K562 (cell line): ENCODE results near the gene IL17RC. TPM values are rescaled to one million over a fixed set of nuclear protein-coding genes. Genes with fewer than 3 reads are reported as not detected.

Experiments used
- CBX3 ChIP-seq, 2 experiments: IDR thresholded peaks; 1 replicate in 1 of 2; 2 replicates in 1 of 2; pipeline ENCODE4 v1.6.1; 2012; ENCODE audit warnings: inconsistent platforms in 2 of 2, low read length in 2 of 2, borderline replicate concordance in 1 of 2, control low read depth in 1 of 2
- CHCHD3 ChIP-seq: fragments of 250-450 bp; sonication (Bioruptor Pico); IDR thresholded peaks from 2 replicates; pipeline ENCODE4 v2.1.2; 2022; ENCODE audit warnings: mild to moderate bottlenecking
- CXXC5 ChIP-seq: fragments of 250-450 bp; sonication (Bioruptor Pico); IDR thresholded peaks from 2 replicates; pipeline ENCODE4 v1.8.0; 2022; ENCODE audit warnings: inconsistent platforms, mild to moderate bottlenecking, moderate library complexity
- KHSRP ChIP-seq: fragments of 450-650 bp; IDR thresholded peaks from 2 replicates; pipeline ENCODE4 v1.6.1; 2017
- MTA1 ChIP-seq: fragments of 450-650 bp; IDR thresholded peaks from 2 replicates; pipeline ENCODE4 v1.6.1; 2017; ENCODE audit warnings: borderline replicate concordance
- MYC ChIP-seq, 2 experiments: fragments of 250-450 bp in 1 of 2; sonication (Bioruptor Pico) in 1 of 2; IDR thresholded peaks; 2 replicates each; pipeline versions ENCODE4 v1.5.1 to v1.6.1; 2012 to 2021; ENCODE audit warnings: low read depth in 2 of 2, borderline replicate concordance in 1 of 2, improper control_type of control experiment in 1 of 2, low read length in 1 of 2, mild to moderate bottlenecking in 1 of 2, moderate library complexity in 1 of 2
- PTBP1 ChIP-seq: fragments of 200-400 bp; formaldehyde crosslinking; IDR thresholded peaks from 2 replicates; pipeline ENCODE4 v1.6.1; 2017; ENCODE audit warnings: low read depth, low read length
- RAD51 ChIP-seq: fragments of 450-650 bp; IDR thresholded peaks from 2 replicates; pipeline ENCODE4 v1.7.1; 2016; ENCODE audit warnings: low read depth, mild to moderate bottlenecking, borderline replicate concordance
- RFX5 ChIP-seq: IDR thresholded peaks from 2 replicates; pipeline ENCODE4 v1.6.1; 2011; ENCODE audit warnings: low read depth, mild to moderate bottlenecking, improper control_type of control experiment, low read length
- SMARCA4 ChIP-seq: fragments of 450-650 bp; IDR thresholded peaks from 2 replicates; pipeline ENCODE4 v1.6.1; 2016
- TAF1 ChIP-seq: IDR thresholded peaks from 2 replicates; pipeline ENCODE4 v1.6.1; 2011; ENCODE audit warnings: mild to moderate bottlenecking, low read length, moderate library complexity; ENCODE audit not compliant: insufficient read depth, control insufficient read depth, severe bottlenecking; ENCODE audit errors: extremely low read depth
- TFAP4 ChIP-seq: sonication (generic); formaldehyde crosslinking; IDR thresholded peaks from 2 replicates; pipeline ENCODE4 v1.8.0; 2022; ENCODE audit warnings: missing genetic modification reagents, mild to moderate bottlenecking, moderate library complexity, borderline replicate concordance
- ZNF197 ChIP-seq: fragments of 200-800 bp; sonication (Bioruptor generic); IDR thresholded peaks from 2 replicates; pipeline ENCODE4 v1.6.1; 2016; ENCODE audit warnings: low read depth, missing genetic modification characterization, missing compliant biosample characterization
- polyA plus RNA-seq, 8 experiments: library from polyadenylated mRNA; depleted of rRNA in 4 of 8; stranded (reverse) in 5 of 8; unstranded in 3 of 8; fragments of >200 nt; fragmentation: Nextera tagmentation in 2 of 8; fragmentation: Illumina TruSeq in 1 of 8; extraction: Ambion mirVana in 2 of 8; extraction: Trizol in 1 of 8; gene quantifications; 2 replicates each; pipeline versions ENCODE4 v1.2.1 to v1.2.3, GENCODE V29; 2011 to 2014; ENCODE audit warnings: inconsistent platforms in 1 of 8, missing spikeins in 1 of 8
- total RNA-seq, 7 experiments: library from RNA; depleted of rRNA in 6 of 7; stranded (reverse); fragments of >200 nt in 6 of 7; fragmentation: Illumina TruSeq in 2 of 7; extraction: Trizol in 2 of 7; gene quantifications; 2 replicates each; pipeline versions ENCODE4 v1.2.1 to v1.2.3, GENCODE V29; 2011 to 2021; ENCODE audit warnings: low replicate concordance in 1 of 7
- TF ChIP-seq, protein P1 (sequence below): fragments of 250-450 bp; sonication (Bioruptor Pico); IDR thresholded peaks from 2 replicates; pipeline ENCODE4 v1.4.0; 2020; ENCODE audit warnings: mild to moderate bottlenecking, moderate library complexity
- TF ChIP-seq, protein P2 (sequence below): sonication (generic); formaldehyde crosslinking; IDR thresholded peaks from 2 replicates; pipeline ENCODE4 v1.8.1; 2023; ENCODE audit warnings: missing genetic modification reagents, mild to moderate bottlenecking, borderline replicate concordance
- TF ChIP-seq, protein P3 (sequence below): conservative IDR thresholded peaks from 2 replicates; pipeline ENCODE4 v1.6.1; 2011; ENCODE audit warnings: low read depth, mild to moderate bottlenecking, low read length; ENCODE audit not compliant: control insufficient read depth

IL17RC gene
- total and polyA plus RNA-seq, 9 of the 15 experiments (the other 6 are each of a cell fraction or from before 2014, with no cell fraction given), result 0.15 to 11.4 (median 7.1) TPM; not detected in 1

DNA sequence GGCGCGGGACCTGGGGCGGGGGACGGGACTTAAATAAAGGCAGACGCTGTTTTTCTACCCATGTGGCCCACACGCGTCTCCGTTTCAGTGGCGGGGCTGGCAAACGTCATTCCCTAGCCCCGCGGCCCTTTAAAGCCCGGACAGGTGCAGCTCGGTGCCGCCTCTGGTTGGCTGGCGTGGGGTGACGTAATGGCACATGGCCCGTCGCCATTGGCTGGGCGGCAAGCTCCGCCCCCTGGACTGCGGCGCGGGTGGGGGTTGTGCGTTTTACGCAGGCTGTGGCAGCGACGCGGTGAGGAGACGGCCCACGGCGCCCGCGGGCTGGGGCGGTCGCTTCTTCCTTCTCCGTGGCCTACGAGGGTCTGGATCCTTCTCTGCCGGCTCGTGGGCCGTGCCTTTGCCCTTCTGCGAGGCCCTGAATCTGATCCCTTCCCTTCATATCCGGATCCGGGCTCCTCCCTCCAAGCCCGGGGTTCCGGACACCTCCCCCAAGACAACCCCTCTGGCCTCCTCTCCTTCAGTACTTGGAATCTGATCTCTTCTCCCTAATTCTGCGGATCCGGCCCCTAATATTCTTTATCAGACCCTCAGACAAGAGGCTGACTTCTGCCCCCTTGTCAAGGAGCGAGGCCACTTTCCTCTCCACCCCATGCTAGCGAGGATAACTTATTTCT is 16.8 kb downstream of the IL17RC start, which contains the start of gene CRELD1 (continued):
- no peak for TF ChIP-seq RAD51
- TF ChIP-seq TFAP4, result peak; percentile 35
- peak; percentile 15; the same call in 1 of the 2 replicates for TF ChIP-seq SMARCA4
- TF ChIP-seq TAF1, result peak; percentile 69
- TF ChIP-seq RFX5, result peak; percentile 73
- TF ChIP-seq KHSRP, result no peak
- TF ChIP-seq ZNF197 (CRISPR knock-in tag), result no peak
- no peak for TF ChIP-seq PTBP1
- TF ChIP-seq, protein P1, sequence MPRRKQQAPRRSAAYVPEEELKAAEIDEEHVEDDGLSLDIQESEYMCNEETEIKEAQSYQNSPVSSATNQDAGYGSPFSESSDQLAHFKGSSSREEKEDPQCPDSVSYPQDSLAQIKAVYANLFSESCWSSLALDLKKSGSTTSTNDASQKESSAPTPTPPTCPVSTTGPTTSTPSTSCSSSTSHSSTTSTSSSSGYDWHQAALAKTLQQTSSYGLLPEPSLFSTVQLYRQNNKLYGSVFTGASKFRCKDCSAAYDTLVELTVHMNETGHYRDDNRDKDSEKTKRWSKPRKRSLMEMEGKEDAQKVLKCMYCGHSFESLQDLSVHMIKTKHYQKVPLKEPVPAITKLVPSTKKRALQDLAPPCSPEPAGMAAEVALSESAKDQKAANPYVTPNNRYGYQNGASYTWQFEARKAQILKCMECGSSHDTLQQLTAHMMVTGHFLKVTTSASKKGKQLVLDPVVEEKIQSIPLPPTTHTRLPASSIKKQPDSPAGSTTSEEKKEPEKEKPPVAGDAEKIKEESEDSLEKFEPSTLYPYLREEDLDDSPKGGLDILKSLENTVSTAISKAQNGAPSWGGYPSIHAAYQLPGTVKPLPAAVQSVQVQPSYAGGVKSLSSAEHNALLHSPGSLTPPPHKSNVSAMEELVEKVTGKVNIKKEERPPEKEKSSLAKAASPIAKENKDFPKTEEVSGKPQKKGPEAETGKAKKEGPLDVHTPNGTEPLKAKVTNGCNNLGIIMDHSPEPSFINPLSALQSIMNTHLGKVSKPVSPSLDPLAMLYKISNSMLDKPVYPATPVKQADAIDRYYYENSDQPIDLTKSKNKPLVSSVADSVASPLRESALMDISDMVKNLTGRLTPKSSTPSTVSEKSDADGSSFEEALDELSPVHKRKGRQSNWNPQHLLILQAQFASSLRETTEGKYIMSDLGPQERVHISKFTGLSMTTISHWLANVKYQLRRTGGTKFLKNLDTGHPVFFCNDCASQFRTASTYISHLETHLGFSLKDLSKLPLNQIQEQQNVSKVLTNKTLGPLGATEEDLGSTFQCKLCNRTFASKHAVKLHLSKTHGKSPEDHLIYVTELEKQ (CRISPR knock-in tag), result no peak
- TF ChIP-seq, protein P2, sequence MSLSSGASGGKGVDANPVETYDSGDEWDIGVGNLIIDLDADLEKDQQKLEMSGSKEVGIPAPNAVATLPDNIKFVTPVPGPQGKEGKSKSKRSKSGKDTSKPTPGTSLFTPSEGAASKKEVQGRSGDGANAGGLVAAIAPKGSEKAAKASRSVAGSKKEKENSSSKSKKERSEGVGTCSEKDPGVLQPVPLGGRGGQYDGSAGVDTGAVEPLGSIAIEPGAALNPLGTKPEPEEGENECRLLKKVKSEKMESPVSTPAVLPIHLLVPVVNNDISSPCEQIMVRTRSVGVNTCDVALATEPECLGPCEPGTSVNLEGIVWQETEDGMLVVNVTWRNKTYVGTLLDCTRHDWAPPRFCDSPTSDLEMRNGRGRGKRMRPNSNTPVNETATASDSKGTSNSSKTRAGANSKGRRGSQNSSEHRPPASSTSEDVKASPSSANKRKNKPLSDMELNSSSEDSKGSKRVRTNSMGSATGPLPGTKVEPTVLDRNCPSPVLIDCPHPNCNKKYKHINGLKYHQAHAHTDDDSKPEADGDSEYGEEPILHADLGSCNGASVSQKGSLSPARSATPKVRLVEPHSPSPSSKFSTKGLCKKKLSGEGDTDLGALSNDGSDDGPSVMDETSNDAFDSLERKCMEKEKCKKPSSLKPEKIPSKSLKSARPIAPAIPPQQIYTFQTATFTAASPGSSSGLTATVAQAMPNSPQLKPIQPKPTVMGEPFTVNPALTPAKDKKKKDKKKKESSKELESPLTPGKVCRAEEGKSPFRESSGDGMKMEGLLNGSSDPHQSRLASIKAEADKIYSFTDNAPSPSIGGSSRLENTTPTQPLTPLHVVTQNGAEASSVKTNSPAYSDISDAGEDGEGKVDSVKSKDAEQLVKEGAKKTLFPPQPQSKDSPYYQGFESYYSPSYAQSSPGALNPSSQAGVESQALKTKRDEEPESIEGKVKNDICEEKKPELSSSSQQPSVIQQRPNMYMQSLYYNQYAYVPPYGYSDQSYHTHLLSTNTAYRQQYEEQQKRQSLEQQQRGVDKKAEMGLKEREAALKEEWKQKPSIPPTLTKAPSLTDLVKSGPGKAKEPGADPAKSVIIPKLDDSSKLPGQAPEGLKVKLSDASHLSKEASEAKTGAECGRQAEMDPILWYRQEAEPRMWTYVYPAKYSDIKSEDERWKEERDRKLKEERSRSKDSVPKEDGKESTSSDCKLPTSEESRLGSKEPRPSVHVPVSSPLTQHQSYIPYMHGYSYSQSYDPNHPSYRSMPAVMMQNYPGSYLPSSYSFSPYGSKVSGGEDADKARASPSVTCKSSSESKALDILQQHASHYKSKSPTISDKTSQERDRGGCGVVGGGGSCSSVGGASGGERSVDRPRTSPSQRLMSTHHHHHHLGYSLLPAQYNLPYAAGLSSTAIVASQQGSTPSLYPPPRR (CRISPR knock-in tag), result no peak
- TF ChIP-seq CXXC5, result peak; percentile 89
- TF ChIP-seq CHCHD3, result no peak
- TF ChIP-seq MTA1, result 0 out of 2 replicates have a peak, but pooled peaks have one; percentile 38
- no peak; a peak in 1 of 3 replicates for TF ChIP-seq CBX3 (IDR thresholded peaks at IDR 0.05; ENCODE audit: borderline replicate concordance in 1 of 2, low read length in 2 of 2)
- TF ChIP-seq MYC (IDR thresholded peaks at IDR 0.05; ENCODE audit: low read depth, low read length), result peak; percentile 84
- peak; percentile 73; the same call in 1 of the 2 replicates for TF ChIP-seq MYC (CRISPR knock-in tag; IDR thresholded peaks at IDR 0.05; ENCODE audit: borderline replicate concordance, low read depth)
- TF ChIP-seq, protein P3, sequence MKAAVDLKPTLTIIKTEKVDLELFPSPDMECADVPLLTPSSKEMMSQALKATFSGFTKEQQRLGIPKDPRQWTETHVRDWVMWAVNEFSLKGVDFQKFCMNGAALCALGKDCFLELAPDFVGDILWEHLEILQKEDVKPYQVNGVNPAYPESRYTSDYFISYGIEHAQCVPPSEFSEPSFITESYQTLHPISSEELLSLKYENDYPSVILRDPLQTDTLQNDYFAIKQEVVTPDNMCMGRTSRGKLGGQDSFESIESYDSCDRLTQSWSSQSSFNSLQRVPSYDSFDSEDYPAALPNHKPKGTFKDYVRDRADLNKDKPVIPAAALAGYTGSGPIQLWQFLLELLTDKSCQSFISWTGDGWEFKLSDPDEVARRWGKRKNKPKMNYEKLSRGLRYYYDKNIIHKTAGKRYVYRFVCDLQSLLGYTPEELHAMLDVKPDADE, result no peak; the same call in 1 of the 2 replicates
